GM19463 (cell line): ENCODE measurements around the gene PTPRZ1.

Experiments used
- ATAC-seq: cut with Tn5 transposase; IDR thresholded peaks from one replicate; pipeline ENCODE4 v1.9.1; 2021; ENCODE audit warnings: mild to moderate bottlenecking, moderate library complexity; ENCODE audit not compliant: unreplicated experiment

Gene PTPRZ1

DNA sequence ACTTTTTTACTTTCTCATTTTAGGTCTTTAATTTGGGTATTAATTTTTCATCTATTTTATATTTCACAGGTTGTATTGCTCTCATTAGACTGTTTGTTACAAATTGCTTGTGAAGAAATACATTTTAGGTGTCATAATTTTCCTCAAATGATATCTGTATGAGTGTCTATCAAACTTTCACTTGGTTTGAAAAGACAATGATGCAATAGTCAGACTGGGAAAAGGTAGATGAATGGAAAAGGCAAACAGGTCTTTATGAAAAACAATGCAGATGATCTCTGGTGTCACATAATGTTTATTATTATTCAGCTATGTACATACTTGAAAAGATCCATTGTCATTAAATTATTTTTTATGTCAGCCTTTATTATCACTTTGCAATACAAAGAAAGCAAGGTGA, 80.2 kb downstream of the PTPRZ1 start:
- no peak for ATAC-seq

DNA sequence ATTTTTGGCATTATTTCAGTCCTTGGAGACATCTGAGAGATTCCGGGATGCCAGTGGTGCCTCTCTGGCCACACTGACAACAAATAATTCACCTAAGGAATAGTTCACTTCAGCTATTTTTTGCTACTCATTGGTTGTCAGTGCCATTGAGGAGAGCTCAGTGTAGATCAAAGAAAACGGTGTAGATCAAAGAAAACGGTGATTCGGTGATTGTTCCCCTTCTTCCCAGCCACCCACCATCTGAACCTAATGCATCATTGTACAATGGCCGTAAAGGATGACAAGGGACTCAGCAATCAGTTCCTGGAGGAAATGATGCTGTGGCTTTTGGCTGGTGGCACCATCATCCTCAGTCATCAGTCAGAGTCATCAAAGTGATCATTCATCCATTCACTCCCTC, 80.6 kb downstream of the PTPRZ1 start:
- no peak for ATAC-seq

DNA sequence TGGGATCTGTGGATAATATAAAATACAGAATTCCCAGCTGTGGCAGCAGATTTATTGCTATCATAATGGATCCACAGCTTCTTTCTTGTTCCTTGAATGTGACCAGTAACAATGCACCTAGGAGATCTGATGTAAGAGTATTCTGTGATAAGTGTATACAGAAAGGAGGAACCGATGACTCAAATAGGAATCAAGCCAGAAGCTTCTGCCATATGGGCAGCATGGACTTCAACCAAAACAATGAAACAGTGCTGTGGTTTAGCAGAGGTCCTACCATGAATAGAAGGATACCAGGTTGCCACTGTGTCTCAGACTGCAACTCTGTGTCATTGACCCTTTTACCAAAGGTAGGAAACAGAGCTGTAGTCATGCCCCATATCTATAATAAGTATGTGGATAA, 81.8 kb downstream of the PTPRZ1 start:
- ATAC-seq, result no peak

DNA sequence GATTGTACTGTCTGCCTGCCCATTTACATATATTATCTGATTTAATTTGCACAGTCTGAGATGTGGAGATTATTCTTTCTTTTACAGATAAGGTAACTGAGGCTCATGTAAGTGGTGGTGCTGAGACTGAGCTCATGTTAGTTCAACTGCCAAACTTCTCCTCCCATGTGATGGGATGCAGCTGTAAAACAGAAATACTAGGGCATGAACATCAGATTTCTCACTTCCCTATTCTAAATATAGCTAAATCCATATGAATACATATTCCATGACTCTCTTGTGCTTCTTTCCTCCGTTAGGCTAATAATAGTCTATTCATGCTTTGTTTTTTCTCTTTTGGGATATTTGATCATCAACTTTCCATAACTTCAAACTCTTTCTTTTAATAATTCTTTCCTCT, 84.7 kb downstream of the PTPRZ1 start:
- ATAC-seq, result no peak

DNA sequence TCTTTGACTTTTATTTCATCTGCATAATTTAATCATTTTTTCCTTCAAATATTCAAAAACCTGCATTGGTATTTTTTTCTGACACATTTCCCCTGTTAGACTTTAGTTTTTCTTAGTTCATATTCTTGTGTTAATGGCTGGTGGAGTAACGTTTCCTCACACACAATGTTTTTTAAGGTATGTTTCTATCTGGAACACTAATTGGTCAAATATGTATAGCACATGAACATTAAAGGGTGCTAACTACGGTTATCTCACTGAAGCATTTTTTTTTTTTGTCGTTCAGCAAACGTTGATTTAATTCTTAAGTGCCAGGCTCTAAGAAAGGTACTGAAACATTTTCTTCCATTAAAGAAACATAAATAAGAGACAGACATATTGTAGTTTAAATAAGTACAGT, 87.7 kb downstream of the PTPRZ1 start:
- ATAC-seq, result no peak

DNA sequence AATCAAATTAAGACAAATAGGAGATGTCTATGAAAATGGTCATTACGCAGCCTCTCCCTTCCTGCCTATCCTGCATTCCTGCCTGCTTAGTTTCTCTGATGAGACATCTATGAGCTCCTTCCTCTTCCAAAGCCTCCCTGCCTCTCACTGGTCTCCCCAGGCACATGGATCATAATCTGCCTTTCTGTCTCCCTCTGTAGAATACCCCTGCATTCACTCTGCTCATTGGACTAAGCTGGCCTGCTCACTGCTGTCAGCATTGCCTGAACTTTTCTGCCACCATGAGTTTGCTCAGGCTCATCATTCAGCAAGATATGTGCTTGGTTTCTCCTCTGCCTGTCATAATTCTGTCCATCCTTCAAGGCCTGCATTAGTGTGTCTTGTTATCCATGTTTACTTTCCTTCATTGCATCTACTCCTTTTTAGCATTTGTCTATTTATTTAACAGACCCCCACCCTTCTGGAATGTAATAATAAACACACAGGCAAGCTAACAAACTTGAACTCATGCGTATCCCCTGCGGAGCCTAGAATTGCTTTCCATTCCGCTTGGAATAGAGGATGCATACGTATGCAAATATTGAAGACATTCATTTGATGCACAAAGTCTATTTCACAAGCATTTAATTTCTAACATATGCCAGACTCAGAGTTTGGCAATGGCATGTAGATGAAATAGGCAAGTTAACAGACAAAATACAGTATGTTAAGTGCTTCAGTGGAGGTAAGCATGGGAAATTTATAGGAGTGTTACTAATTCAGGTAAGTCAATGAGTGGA, 88.3 kb downstream of the PTPRZ1 start:
- ATAC-seq, result no peak

DNA sequence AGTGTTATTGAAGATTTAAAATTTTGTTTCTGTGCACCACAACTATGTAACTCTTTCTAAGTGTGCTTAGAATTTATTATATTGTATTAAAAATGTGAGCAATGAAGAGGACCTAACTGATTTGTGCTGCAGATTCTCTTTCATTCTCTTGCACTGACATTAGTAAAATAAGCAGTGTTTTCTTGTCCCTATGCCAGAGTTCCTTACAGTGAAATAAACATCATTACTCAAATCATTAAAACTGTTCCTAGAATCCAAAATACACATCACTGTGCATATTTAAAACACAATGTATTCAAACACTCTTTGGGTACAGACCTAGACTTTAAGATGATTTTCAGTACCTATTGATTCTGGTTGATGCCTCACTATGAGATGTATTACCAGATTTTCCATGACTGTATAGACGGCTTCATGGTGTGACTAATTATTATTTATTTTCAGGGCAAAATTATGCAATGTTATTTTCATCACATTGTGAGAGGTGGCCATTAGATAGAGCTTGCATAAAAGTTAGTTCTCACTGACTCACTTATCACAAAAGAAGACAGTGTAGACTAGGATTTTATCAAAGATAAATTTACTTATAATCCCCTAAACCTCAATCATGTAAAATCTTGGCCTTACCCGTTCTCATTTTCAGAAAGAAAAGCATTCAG, 93.4 kb downstream of the PTPRZ1 start:
- ATAC-seq, result no peak

DNA sequence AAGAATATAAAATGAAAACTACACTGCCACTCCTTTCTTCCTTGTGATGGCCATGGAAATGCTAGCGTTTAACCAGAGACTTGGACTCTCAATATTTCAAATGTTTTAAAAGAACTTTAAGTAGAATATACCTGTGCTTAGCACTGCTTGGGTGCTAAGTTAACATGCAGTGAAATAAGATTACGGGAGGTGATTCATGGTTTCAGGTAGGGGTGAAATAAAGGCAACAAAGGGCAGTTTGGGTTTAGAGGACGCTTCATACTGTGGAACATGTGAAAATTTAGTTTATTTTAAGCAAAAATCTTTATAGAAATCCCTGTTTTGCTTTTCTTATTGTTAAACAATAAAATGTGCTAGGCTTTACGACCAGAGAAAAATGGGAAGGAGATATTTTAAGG, 94.0 kb downstream of the PTPRZ1 start:
- ATAC-seq, result no peak

DNA sequence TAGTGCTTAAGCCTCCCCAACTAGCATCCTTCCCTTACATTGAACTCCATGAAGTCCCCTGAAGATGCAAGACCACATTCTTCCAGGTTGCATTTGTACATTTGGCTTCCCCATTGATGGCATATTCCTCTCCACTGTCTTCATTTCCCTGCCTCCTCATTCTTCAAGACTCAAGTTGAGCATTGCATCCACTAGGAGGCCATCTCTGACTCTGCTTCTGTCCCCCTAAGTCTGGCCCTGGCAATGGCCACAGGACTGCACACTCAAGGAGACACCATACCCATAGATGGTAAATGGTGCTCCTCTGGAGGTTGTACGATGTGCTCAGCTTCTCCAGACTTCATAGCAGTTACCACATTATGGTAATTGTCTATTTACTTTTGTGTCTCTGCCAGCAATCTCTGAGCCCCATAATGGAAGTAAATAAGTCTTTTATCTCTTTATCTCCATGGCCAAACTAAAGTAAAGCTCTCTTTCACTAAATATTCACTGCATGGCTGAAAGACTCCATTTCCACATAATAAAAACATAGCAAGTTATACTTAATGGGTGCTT, 112.6 kb downstream of the PTPRZ1 start:
- no peak for ATAC-seq

DNA sequence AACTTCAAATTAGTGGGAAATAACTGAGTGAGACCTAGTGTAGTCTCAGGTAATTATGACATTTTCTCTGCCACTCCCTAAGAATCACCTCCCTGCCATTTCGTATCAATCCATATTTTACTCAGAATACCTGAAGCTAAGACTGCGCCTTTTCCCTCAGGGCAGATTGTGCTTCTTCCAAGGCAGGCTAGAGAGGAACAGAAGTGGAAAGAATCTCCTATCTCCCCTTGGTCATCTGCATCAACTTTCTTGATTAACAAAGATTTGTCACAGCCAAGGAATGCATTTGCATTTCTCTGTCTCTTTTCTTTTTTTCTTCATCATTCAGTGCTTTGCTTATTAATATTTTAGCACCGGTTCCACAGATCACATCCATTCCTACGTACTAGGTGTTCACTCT, 119.1 kb downstream of the PTPRZ1 start:
- no peak for ATAC-seq

DNA sequence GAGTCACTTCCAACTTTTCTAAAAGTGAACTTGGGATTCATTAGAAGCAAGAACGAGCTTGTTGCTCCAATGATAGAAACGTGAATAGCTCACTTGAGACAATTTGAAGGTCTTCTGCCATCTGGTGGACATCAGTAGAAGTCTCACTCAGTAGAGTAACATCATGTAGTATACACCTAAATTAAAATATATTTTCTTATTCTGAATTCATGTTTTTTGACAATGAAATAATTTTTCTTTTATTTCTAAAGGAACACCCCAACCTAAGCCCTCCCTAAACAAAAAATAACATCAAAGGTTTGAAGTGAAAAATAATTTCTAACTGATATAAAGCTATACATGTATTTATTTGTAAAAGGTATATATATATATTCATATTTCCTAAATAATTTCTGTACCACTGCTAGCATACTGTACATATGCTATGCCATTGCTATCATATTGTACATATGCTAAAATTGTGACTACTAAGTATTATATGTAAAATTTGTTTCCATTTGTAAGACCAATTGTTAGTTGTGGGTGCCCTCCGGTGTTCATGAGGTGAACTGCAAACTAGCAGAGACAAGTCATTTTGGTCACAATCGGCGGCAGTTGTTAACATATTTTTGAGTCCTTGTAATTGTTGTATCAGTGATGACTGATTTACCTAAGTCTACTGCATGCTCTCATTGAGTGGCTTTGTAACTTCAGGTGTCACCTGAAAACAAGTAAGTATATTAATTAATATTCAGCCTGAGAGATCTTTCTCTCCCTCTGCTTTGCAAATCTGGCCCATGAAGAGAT, 121.9 kb downstream of the PTPRZ1 start:
- peak; percentile 91 for ATAC-seq

DNA sequence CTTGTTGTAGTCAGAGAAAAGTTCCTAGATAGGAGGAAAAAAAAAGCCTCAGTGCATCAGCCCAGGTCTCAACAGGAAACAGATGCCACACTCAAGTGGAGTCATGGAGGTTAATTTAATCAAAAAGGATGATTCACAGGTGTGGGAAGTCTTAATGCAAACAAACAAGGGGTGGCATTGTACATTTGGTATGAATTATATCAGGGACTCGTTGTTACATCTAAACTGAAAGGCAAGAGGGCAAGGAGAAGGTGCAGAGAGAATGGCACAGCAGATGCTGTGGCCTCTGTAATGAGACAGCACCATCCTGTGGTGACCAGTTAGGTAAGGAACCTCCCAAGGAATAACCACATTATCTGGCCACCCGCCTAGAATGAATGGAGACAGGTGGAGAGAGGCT, 133.7 kb downstream of the PTPRZ1 start:
- ATAC-seq, result no peak

DNA sequence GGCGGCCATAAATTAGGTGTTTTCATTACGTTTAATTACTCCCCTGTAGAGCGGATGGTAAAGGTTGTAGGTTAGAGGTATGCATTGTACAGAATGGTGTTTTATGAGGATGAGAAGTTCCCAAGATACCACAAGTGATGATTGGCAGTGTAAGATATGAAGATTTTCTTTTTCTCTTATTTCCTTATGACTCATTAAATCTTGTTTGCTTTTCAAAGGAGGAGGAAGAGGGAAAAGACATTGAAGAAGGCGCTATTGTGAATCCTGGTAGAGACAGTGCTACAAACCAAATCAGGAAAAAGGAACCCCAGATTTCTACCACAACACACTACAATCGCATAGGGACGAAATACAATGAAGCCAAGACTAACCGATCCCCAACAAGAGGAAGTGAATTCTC, 137.2 kb downstream of the PTPRZ1 start:
- ATAC-seq, result no peak

DNA sequence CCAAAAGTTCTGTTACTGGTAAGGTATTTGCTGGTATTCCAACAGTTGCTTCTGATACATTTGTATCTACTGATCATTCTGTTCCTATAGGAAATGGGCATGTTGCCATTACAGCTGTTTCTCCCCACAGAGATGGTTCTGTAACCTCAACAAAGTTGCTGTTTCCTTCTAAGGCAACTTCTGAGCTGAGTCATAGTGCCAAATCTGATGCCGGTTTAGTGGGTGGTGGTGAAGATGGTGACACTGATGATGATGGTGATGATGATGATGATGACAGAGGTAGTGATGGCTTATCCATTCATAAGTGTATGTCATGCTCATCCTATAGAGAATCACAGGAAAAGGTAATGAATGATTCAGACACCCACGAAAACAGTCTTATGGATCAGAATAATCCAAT, 140.1 kb downstream of the PTPRZ1 start:
- peak; percentile 64 for ATAC-seq

DNA sequence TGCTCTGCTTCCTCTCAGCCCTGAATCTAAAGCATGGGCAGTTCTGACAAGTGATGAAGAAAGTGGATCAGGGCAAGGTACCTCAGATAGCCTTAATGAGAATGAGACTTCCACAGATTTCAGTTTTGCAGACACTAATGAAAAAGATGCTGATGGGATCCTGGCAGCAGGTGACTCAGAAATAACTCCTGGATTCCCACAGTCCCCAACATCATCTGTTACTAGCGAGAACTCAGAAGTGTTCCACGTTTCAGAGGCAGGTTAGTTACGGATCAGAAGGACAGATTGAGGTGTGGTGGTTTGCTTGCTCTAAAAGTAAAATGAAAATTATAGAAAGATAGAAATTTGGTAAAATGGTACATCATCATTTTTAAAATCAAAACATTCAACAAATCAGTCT, 140.7 kb downstream of the PTPRZ1 start:
- no peak for ATAC-seq

DNA sequence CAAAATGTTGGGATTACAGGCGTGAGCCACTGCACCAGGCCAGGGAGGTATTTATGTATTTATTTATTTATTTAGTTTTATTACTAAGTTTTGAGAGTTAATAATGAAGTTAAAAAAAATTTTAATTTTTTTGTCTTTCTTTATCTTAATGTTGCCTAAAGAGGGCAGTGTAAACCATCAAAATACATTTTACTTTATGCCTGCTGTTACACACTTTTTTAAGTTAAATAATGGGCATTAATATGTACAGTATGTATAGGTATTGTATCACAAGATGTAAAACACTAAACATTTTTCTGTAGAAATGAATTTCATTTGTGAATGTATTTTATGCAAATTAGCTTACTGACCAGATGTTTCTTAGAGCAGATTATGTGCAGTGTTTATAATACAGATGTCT, 141.7 kb downstream of the PTPRZ1 start:
- no peak for ATAC-seq

DNA sequence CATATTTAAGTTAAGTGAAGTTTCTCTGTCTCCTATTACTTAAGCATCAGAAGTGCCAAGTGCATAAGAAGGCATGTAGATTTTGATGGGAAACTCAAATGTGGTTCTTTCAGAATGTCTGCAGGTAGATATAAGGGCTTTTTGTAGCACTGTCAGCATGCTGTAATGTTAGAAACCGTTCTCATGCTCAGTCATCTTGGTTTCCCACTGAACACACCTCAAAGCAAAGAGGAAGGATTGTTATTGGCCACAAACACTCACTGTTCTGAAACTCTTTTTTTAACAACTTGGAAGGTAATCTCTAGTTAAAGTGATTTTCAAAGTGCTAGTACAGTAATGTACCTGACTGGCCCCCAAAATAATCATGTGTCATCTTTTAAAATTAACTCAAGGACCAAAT, 145.1 kb downstream of the PTPRZ1 start:
- ATAC-seq, result no peak

DNA sequence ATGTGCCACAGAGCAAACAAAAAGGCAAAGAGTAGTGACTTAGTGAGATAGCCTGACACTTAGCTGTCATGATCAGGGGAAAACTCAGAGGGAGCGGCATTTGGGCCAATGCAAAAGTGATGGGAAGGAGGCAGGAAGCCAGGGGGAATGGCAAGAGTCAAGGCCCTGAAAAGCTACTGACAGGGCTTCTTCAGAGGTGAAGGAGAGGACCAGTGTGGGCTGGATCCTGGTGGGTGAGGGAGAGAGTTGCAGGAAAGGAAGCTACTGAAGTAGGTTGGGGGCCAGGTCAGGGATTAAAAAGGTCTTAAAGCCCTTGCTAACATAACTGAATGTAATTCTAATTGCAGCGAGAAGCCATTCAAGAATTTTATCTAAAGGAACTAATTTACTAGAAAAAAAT, 154.1 kb downstream of the PTPRZ1 start:
- no peak for ATAC-seq

DNA sequence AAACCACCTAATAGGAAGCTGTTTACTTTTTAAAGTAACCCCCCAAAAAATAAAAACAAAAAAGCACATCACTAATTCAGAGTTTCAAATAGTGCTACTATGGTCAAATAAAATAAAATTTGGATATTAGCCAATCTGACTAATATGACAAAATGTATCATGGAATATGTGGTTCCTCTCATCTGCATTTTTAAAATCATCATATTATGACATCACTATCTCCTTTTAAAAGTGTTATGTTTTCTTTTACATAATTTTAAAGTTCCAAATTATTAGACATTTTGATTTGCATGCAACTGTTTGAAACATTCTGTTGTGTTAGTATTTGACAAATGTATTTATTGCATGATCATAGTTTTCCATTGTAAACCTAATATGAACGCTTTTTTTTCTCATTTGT, 160.7 kb downstream of the PTPRZ1 start:
- no peak for ATAC-seq

DNA sequence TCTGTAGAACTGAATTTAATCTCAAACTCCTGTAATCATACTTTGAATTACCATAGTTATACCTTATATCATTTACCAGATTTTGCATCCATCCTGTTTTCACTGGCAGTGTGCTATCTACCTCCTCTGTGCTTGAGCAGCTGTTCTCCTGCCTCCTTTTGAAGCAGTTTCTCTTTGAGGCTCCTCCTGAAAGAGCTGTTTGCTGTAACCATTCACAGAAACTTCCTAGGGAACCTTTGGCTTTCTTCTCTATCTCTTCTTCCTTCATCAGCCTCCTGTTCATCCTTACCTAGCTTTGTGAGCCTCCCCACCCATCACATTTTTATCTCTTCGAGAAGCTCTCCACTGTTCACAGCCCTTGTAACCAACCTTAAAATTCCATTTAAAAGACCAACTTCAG, 162.9 kb downstream of the PTPRZ1 start:
- no peak for ATAC-seq

DNA sequence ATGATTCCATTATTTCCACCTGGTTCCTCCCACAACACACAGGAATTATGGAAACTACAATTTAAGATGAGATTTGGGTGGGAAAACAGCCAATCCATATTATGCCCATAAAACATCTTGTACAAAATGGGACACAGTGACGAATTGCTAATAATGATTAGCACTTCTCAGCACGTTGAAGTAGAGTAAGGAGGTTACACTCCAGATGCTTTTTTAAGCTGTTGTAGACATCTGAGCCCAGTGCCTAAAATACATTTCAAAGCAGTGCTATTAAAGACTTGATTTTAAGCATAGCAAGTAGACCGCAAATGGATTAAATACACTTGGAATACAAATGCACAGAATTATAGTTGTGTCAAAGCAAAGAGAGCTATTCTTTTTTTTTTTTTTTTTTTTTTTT, 165.2 kb downstream of the PTPRZ1 start:
- no peak for ATAC-seq

DNA sequence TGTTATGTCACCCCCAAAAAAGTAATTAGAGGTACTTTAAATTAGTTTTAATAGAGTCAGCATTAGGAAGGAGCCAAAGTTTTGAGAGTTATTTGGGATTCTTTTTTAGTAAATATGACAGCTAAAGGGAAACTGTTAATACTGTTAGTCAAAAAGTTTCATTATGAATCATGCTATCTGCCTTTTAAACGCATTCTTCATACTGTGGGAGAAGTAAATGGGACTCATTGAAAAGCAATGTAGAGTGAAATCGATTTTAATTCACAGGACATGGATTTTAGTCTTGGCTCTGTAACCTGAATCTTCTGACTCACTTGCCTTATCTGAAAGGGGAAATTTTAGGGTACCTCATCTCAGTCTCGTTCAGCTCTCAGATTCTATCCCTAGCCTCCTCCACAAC, 165.9 kb downstream of the PTPRZ1 start:
- ATAC-seq, result no peak
